Caco-2 (cell line): Measurements from ENCODE around the gene PLA2G4B. TPM values are rescaled to one million over a fixed set of nuclear protein-coding genes. Genes with fewer than 3 reads are reported as not detected.

Experiments
- BruUV-seq: library from RNA; stranded (reverse); fragments of 400-500 nt; replicated peaks from 2 replicates; lab custom pipeline; 2021; lab: Mats Ljungman, UMichigan
- CTCF ChIA-PET: fragments of 300-600 bp; sonication (Branson Sonifier 250); formaldehyde crosslinking; loops from one replicate; lab custom pipeline; 2022; ENCODE audit warnings: antibody characterized with exemption; lab: Charles Lee
- POLR2A ChIA-PET: fragments of 300-600 bp; sonication (Branson Sonifier 250); formaldehyde crosslinking; loops from one replicate; lab custom pipeline; 2022; ENCODE audit warnings: antibody characterized with exemption; lab: Charles Lee
- DNase-seq, 2 experiments: peaks; one replicate each; pipeline versions ENCODE4 v3.0.0 to v3.0.0-alpha.2; 2020 to 2022
- H3K27me3 ChIP-seq: replicated peaks from 2 replicates; pipeline ENCODE4 v1.6.0; 2011; ENCODE audit warnings: low read length; ENCODE audit not compliant: control insufficient read depth, insufficient read depth
- H3K36me3 ChIP-seq: 2 replicates; pipeline ENCODE4 v1.5.1; 2011; ENCODE audit warnings: low read length; ENCODE audit not compliant: control insufficient read depth, insufficient read depth
- H3K4me1 ChIP-seq: fragments of 250-450 bp; sonication (Bioruptor Pico); 2 replicates; pipeline ENCODE4 v1.5.1; 2020; ENCODE audit warnings: mild to moderate bottlenecking
- H3K4me3 ChIP-seq: 2 replicates; pipeline ENCODE4 v1.5.1; 2011; ENCODE audit warnings: low read depth, mild to moderate bottlenecking, control low read depth, low read length
- H3K9me3 ChIP-seq: fragments of 250-450 bp; sonication (Bioruptor Pico); 2 replicates; pipeline ENCODE4 v1.5.1; 2020; ENCODE audit warnings: mild to moderate bottlenecking, moderate library complexity
- H3K27ac Mint-ChIP-seq: one replicate; pipeline ENCODE4 v1.8.0; 2022; ENCODE audit warnings: mixed read lengths; ENCODE audit not compliant: unreplicated experiment
- H3K27me3 Mint-ChIP-seq: one replicate; pipeline ENCODE4 v1.8.0; 2022; ENCODE audit warnings: mixed read lengths; ENCODE audit not compliant: insufficient read depth, unreplicated experiment
- H3K36me3 Mint-ChIP-seq: one replicate; pipeline ENCODE4 v1.8.0; 2022; ENCODE audit warnings: mild to moderate bottlenecking, mixed read lengths; ENCODE audit not compliant: insufficient read depth, unreplicated experiment
- H3K4me1 Mint-ChIP-seq: one replicate; pipeline ENCODE4 v1.8.0; 2022; ENCODE audit warnings: low read depth, mixed read lengths; ENCODE audit not compliant: unreplicated experiment
- H3K4me3 Mint-ChIP-seq: one replicate; pipeline ENCODE4 v1.8.0; 2022; ENCODE audit warnings: mild to moderate bottlenecking, moderate library complexity, mixed read lengths; ENCODE audit not compliant: unreplicated experiment
- H3K9me3 Mint-ChIP-seq: one replicate; pipeline ENCODE4 v1.8.0; 2022; ENCODE audit warnings: mixed read lengths; ENCODE audit not compliant: unreplicated experiment
- intact Hi-C: fragments of 100-400 bp; cut with micrococcal nuclease; formaldehyde crosslinking; loops from one replicate; pipeline ENCODE4 v1.10.0; 2022; ENCODE audit not compliant: unreplicated experiment
- total RNA-seq: library from RNA; stranded (reverse); gene quantifications from 2 replicates; pipeline ENCODE4 v1.2.3, GENCODE V29; 2022
- TF ChIP-seq, protein P1 (sequence below), 2 experiments: fragments of 200-600 bp in 1 of 2; IDR thresholded peaks; 1 replicate in 1 of 2; 2 replicates in 1 of 2; pipeline versions ENCODE4 v1.5.1 to v1.8.0; 2011 to 2022; ENCODE audit warnings: antibody characterized with exemption in 1 of 2, control low read depth in 1 of 2, inconsistent platforms in 1 of 2, low read depth in 1 of 2, low read length in 1 of 2, mild to moderate bottlenecking in 1 of 2, moderate library complexity in 1 of 2; ENCODE audit not compliant: insufficient read depth in 1 of 2, severe bottlenecking in 1 of 2, unreplicated experiment in 1 of 2

The PLA2G4B gene
- total RNA-seq, 1 experiment from 2014 or later: 6.0 TPM

DNA sequence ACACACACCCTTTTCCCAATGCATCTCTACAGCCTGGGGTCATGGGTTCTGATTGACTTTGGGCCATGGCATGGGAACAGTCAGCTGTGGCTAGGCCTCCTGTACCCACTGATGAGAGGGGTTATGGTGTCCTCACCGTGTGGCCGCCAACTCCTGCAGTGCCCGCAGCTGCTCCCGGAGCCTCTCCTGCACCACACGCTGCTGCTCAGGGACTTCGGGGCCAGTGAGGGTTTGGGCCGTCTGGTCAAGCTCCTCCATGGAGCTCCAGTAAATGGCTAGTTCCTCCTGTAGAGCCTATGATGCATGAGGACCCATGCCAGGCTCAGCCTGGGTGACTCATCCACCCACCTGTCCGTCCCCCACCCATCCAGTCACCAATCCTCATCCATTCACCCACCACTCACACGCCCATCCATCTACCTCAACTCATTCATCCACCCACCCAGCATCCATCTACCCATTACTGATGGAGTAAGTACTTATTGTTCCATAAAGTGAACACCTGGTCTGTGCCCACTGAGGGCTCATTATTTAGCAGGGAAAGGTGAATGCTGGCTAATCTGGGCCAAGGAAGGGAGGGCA lies 33.6 kb downstream of the PLA2G4B start:
- no peak overlapping the region for H3K27ac Mint-ChIP-seq
- H3K36me3 ChIP-seq: no peaks in the 10 kb centered on the region
- peaks cover 4% of the 10 kb centered on the region for H3K36me3 Mint-ChIP-seq
- intact Hi-C loops: no loop called here
- no TSS peak for BruUV-seq
- no peak overlapping the region for H3K4me3 ChIP-seq
- CTCF ChIA-PET: no interaction called here
- TF ChIP-seq, protein P1, sequence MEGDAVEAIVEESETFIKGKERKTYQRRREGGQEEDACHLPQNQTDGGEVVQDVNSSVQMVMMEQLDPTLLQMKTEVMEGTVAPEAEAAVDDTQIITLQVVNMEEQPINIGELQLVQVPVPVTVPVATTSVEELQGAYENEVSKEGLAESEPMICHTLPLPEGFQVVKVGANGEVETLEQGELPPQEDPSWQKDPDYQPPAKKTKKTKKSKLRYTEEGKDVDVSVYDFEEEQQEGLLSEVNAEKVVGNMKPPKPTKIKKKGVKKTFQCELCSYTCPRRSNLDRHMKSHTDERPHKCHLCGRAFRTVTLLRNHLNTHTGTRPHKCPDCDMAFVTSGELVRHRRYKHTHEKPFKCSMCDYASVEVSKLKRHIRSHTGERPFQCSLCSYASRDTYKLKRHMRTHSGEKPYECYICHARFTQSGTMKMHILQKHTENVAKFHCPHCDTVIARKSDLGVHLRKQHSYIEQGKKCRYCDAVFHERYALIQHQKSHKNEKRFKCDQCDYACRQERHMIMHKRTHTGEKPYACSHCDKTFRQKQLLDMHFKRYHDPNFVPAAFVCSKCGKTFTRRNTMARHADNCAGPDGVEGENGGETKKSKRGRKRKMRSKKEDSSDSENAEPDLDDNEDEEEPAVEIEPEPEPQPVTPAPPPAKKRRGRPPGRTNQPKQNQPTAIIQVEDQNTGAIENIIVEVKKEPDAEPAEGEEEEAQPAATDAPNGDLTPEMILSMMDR (IDR thresholded peaks at IDR 0.05; ENCODE audit: insufficient read depth in 1 of 2, low read depth in 1 of 2, low read length in 1 of 2, severe bottlenecking in 1 of 2, unreplicated experiment in 1 of 2): no peak
- H3K27me3 Mint-ChIP-seq: no peaks in the 10 kb centered on the region
- peaks cover 4% of the 10 kb centered on the region for H3K4me1 Mint-ChIP-seq
- H3K4me1 ChIP-seq: peaks cover 2% of the 10 kb centered on the region
- H3K9me3 ChIP-seq: no peaks in the 10 kb centered on the region
- H3K9me3 Mint-ChIP-seq: no peaks in the 10 kb centered on the region
- POLR2A ChIA-PET: no interaction called here
- DNase-seq: no peak
- no peak overlapping the region for H3K4me3 Mint-ChIP-seq
- no peaks in the 10 kb centered on the region for H3K27me3 ChIP-seq

DNA sequence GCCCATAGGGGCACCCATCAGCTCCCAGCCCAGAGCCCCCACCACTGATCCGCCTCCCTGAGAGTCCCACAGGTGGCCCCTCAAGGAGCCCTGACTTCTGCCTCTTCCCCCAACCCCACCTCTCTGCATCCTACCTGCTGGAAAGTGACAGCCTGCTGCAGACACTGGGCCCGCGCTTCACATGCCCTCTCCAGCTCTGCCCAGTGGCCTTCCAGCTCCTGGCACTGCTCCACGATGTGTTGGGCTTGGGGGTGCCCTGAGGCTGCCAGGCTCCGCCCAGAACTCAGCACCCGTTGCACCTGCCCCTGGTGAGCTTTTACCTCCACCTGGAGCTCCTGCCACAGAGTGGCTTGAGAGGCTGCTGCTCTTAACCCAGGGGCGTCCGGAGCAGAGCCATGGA lies 35.1 kb downstream of the PLA2G4B start:
- no peak for DNase-seq
- Histone ChIP-seq H3K27me3 (no peaks in the 10 kb centered on the region), H3K9me3 (no peaks in the 10 kb centered on the region), H3K4me1 (no peaks in the 10 kb centered on the region), H3K4me3 (no peak overlapping the region), H3K36me3 (no peaks in the 10 kb centered on the region)
- no peaks in the 10 kb centered on the region for H3K4me1 Mint-ChIP-seq
- POLR2A ChIA-PET: no interaction called here
- TF ChIP-seq, protein P1 (IDR thresholded peaks at IDR 0.05; ENCODE audit: insufficient read depth in 1 of 2, low read depth in 1 of 2, low read length in 1 of 2, severe bottlenecking in 1 of 2, unreplicated experiment in 1 of 2): no peak
- intact Hi-C loops: no loop called here
- peaks cover 4% of the 10 kb centered on the region for H3K36me3 Mint-ChIP-seq
- H3K4me3 Mint-ChIP-seq: no peak overlapping the region
- CTCF ChIA-PET: no interaction called here
- H3K27me3 Mint-ChIP-seq: no peaks in the 10 kb centered on the region
- H3K27ac Mint-ChIP-seq: no peak overlapping the region
- no peaks in the 10 kb centered on the region for H3K9me3 Mint-ChIP-seq
- no TSS peak for BruUV-seq

GRCh38 chr15:41874736-41875135 lies 36.1 kb downstream of the PLA2G4B start:
- no peaks in the 10 kb centered on the region for H3K9me3 Mint-ChIP-seq
- no peak overlapping the region for H3K4me3 Mint-ChIP-seq
- no peak overlapping the region for H3K4me3 ChIP-seq
- TF ChIP-seq, protein P1 (IDR thresholded peaks at IDR 0.05; ENCODE audit: insufficient read depth in 1 of 2, low read depth in 1 of 2, low read length in 1 of 2, severe bottlenecking in 1 of 2, unreplicated experiment in 1 of 2): no peak
- H3K27ac Mint-ChIP-seq: no peak overlapping the region
- no peak for DNase-seq
- no TSS peak for BruUV-seq
- intact Hi-C loops: no loop called here
- POLR2A ChIA-PET: no interaction called here
- no peaks in the 10 kb centered on the region for H3K27me3 ChIP-seq
- no peaks in the 10 kb centered on the region for H3K36me3 ChIP-seq
- peaks cover 4% of the 10 kb centered on the region for H3K36me3 Mint-ChIP-seq
- H3K4me1 ChIP-seq: no peaks in the 10 kb centered on the region
- no peaks in the 10 kb centered on the region for H3K4me1 Mint-ChIP-seq
- no peaks in the 10 kb centered on the region for H3K27me3 Mint-ChIP-seq
- CTCF ChIA-PET: interaction anchor here (0.7 to 1.4 kb wide), 2 partner anchors 30 to 98 kb away, joined by 3 to 7 read pairs; partner anchors contain the start of gene EHD4
- no peaks in the 10 kb centered on the region for H3K9me3 ChIP-seq
